NCI-H526 (cell line): ENCODE results near the gene ZNF440.
"Not testable (repeated sequence)": the region's sequence is repeated elsewhere in the genome, so short reads cannot be mapped to it uniquely, and the experiment has no call there.

Experiments used
- DNase-seq, 2 experiments: peaks; one replicate each; lab custom pipeline; 2025; lab: John Stamatoyannopoulos, UW

ZNF440 gene

DNA sequence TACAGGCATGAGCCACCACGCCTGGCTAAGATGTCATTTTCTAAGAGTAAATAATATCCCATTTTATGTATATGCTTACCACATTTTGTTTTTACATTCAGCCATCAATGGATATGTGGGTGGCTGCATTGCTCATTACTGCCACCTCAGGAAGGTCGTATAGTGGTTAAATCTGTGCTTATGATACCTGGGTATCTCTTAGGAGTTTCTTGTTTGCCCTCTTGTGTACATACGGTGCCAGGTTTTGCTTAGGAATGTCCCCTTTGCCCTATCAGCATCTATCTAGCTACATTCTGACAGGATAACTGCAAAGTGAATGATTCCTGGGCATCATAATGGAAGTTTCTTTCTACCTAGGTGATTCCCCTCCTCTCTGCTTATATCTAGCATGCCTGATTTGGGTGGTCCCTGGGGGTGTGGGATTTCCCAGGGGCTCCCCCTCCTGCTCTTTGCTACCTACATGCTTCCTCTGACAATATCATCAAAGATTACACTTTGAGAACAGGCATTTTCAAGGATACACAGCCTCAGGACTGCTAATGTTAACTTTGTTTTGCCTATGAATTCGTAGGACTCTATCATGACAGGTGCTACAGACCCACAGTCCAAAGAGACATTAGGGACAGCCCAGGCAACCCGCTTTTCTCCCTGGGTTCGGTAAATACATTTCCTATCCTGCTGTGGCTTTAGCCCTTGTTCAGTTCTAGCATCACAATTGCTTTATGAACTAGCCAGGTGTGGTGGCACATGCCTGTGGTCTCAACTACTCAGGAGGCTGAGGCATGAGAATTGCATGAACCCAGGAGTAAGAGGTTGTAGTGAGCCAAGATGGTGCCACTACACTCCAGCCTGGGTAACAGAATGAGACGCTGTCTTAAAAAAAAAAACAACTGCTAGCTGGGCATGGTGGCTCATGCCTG is 15.1 kb downstream of the ZNF440 start:
- DNase-seq, result not testable (repeated sequence)

DNA sequence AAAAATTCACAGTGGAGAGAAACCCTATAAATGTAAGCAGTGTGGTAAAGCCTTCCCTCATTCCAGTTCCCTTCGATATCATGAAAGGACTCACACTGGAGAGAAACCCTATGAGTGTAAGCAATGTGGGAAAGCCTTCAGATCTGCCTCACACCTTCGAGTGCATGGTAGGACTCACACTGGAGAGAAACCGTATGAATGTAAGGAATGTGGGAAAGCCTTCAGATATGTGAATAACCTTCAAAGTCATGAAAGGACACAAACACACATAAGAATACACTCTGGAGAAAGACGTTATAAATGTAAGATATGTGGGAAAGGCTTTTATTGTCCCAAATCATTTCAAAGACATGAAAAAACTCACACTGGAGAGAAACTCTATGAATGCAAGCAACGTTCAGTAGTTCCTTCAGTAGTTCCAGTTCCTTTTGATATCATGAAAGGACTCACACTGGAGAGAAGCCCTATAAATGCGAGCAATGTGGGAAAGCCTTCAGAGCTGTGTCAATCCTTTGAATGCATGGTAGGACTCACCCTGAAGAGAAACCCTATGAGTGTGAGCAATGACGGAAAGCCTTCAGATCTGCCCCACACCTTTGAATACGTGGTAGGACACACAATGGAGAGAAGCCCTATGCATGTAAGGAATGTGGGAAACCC is 18.3 kb downstream of the ZNF440 start:
- DNase-seq, result no peak

DNA sequence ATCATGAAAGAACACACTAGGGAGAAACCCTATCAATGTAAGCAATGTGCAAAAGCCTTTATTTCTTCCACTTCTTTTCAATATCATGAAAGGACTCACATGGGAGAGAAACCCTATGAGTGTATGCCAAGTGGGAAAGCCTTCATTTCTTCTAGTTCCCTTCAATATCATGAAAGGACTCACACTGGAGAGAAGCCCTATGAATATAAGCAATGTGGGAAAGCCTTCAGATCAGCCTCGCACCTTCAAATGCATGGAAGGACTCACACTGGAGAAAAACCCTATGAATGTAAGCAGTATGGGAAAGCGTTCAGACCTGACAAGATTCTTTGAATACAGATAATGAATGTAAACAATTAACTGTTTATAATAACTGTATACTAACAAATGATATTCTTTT is 19.5 kb downstream of the ZNF440 start:
- no peak for DNase-seq

- DNase-seq, result not testable (repeated sequence)
Observed at GRCh38 chr19:11835626-11836066, 21.6 kb downstream of the ZNF440 start.

- no peak for DNase-seq
Observed at GRCh38 chr19:11843722-11844121, 29.6 kb downstream of the ZNF440 start.

DNA sequence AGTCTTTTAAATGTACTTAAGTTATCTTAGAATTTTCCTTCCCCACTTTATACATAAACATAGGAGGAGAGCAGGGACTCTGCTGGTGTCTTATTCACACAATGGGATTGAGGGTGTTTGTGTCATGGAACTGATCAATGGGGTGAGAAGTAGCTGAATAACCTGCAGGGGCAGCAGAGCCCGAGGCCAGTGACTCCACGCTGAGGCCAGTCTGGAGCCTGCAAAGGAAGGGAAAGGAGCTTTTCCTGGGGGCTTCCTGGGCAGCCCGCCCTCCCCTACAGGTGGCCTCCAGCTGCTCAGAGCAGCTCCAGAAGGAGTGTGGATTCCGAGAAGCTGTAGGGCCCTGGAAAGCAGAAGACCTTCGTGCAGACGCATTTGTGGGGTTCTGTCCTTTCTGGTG is 33.5 kb downstream of the ZNF440 start:
- peak in 1 of 2 experiments; percentile 0 for DNase-seq

DNA sequence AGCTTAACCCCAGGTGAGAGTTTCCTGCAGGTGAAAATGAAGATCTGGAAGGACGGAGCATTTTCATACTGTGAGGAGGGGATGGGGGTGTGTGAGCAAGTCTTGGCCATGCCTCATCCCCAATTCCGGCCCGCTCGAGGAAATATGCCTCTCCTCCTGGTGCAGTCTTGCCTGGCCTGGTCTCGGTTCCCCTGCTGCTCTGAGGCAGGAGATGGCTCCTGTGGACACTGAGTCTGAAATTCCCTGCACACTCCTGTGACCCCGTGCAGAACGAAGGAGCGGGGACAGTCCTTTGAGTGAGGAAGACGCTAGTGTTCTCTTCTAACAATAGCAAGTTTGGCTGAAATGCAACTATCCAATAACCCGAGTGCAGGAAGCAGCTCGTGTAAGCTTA is 34.1 kb downstream of the ZNF440 start:
- no peak for DNase-seq

DNA sequence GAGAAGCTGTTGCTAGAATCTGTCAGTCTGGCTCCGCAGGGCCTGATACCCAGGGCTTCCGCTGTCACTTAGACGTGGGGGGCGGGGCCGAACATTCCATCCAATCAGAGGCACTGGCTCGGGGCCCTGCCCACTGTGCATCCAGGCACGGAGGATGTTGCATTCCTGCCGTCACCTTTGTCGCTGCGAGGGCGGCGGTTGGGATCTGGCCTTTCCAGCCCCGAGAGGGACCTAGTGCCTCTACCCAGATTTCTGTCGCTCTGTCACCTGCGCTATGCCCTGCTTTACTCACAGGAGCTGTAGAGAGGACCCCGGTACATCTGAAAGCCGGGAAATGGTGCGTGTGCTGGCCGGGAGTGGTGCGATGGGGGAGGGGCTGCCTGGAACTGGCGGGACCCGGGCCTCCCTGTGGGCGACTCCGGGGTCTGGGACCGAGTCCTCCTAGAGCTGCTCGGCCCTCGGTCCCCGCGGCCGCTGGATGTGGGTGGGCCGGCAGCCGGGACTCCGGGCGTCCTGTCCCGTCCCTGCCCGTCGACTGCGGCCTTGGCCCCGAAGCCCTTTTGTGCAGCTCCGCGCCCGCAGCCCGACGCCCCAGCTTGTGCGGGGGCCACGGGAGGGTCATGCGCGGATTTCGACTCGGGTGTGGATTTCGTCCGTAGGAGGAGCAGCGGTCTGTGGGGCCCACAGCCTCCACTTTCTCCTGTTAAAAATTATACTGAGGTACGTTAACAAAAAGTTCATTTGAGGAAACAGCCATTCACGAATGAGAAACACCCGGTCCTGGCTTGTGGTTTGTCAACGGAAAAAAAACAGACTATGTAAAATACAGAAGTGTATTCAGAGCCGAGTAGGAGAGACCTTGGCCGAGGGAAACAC is 34.8 kb downstream of the ZNF440 start, which contains the start of gene ZNF439:
ZNF439 (plus strand) TSS at position 133 of the 876 bp plus-strand sequence; CDS start at position 275, 142 bp downstream.
- peak; percentile 76 to 94 for DNase-seq

DNA sequence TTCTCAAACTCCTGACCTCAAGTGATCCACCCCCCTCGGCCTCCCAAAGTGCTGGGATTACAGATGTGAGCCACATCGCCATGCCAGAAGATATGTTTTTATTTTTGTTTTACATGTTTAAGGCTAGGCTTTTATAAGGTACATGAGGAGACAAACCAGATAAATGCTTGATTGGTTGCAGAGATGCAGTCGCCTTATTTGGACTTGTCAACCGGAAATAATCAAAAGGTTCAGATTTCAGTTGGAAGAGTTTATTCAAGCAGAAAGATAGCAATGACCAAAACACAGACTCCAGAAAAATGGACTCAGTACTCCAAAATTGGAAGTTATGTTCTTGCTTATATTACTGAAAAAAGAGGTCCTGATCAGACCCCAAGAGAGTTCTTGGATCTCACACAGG is 36.2 kb downstream of the ZNF440 start:
- DNase-seq, result not testable (repeated sequence)

DNA sequence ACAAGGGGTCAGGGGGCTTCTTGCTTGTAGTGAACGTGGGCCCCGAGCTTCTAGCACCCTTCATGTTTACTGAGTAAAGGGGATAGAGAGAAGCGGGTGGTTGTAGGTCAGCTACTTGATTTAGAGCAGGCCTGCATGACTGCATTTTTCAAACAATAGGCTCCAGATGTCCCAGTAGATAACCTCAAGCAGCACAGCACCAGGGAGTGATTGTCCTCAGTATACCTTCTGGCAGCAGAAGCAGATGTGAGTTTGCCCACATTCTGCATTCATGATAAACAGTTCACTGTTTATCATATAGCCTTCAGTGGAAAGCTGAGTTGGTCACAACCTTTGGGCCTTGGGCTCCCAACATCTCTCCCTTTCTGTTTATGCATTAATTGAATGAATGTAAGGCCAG is 39.3 kb downstream of the ZNF440 start:
- DNase-seq, result no peak

- DNase-seq, result no peak
Observed at GRCh38 chr19:11856596-11857250, 42.6 kb downstream of the ZNF440 start.

DNA sequence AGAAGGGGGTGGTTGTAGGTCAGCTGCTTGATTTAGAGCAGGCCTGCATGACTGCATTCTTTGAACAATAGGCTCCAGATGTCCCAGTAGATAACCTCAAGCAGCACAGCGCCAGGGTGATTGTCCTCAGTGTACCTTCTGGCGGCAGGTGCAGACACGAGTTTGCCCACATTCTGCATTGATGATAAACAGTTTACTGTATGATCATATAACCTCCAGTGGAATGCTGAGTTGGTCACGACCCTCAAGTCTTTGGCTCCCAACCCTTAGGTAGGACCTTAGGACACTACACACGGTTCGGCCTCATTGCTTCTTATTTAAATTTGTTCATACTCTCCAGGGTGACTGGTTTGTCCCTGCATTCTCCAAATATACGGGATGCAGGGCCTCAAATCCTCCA is 46.6 kb downstream of the ZNF440 start:
- DNase-seq, result no peak

- DNase-seq, result no peak
Observed at GRCh38 chr19:11861301-11861700, 47.2 kb downstream of the ZNF440 start.

GRCh38 chr19:11867766-11868165 is 53.7 kb downstream of the ZNF440 start:
- DNase-seq, result not testable (repeated sequence)

DNA sequence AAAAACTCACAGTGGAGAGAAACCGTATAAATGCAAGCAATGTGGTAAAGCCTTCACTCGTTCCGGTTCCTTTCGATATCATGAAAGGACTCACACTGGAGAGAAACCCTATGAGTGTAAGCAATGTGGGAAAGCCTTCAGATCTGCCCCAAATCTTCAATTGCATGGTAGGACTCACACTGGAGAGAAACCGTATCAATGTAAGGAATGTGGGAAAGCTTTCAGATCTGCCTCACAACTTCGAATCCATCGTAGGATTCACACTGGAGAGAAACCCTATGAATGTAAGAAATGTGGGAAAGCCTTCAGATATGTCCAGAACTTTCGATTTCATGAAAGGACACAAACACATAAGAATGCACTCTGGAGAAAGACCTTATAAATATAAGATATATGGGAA is 54.1 kb downstream of the ZNF440 start:
- no peak for DNase-seq

GRCh38 chr19:11872624-11873023 is 58.6 kb downstream of the ZNF440 start:
- no peak for DNase-seq

DNA sequence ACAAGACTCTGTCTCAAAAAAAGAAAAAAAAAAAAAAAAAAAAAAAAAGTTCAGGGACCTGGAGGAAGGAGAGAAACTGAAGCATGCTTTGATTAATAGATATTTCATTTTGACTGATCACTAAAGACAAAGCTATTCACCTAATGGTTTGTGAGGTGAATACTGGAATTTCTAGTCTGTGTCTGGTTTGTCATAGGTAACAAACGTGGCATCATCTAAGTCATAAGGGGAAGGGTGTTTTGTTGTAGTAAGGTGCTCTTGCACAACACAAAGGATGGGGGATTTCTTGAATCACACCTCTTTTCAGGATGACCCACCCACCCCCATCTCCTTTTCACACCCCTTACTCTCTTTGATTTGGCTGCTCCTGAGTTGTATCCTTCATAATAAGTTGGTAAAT is 59.7 kb downstream of the ZNF440 start:
- no peak for DNase-seq

GRCh38 chr19:11879687-11880266 is 65.7 kb downstream of the ZNF440 start:
- DNase-seq, result peak; percentile 4 to 45

DNA sequence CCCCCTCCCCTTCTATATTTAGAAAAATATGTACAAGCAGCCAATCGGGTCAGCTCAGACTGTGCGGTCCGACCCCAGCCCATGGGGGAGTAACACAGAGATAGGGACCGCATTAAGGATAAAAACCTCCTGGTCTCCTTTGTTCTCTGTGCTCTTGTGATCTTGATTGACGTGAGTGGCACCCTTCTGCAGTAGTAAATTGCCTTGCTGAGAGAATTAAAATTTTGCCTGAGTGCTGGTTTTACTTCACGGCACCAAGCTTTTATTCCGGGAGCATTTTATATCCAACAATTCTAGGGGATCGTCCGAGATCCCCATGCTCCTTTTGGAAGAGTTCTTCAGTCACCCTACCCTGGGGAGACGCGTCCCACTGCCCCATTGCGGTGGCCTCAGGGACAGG is 66.5 kb downstream of the ZNF440 start:
- DNase-seq, result peak in 1 of 2 experiments; percentile 0

DNA sequence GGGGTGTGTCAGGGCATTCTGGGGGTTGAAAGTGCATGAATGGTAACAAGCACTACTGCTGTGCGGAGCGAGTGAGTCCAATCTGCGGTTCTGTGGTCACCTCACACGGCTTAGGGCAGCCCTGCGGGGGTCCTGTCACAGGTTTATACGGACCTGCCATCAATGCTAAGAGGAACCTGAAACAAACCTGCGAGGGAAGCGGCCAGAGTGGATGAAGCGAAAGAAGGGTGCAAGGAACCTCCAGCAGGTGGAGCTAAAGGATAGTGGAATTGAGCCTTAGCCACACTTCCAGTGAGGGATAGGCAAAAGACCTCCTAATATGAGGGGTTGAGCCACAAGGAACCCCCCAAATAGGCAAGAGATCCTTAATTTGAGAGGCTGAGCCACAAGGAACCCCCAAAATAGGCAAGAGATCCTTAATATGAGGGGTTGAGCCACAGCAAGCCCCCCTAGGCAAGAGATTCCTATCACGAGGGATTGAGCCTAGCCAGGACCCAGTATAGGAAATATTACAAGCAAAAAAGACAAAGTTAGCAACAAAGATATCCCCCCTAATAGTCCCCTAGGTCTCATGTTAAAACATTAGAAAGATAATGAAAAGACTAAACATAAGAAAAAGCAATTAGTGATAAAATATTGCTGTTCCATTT is 67.2 kb downstream of the ZNF440 start:
- peak; percentile 5 to 80 for DNase-seq

GRCh38 chr19:11882606-11883005 is 68.5 kb downstream of the ZNF440 start:
- DNase-seq, result no peak
